ENCODE measurements around the gene JAZF1.

DNA sequence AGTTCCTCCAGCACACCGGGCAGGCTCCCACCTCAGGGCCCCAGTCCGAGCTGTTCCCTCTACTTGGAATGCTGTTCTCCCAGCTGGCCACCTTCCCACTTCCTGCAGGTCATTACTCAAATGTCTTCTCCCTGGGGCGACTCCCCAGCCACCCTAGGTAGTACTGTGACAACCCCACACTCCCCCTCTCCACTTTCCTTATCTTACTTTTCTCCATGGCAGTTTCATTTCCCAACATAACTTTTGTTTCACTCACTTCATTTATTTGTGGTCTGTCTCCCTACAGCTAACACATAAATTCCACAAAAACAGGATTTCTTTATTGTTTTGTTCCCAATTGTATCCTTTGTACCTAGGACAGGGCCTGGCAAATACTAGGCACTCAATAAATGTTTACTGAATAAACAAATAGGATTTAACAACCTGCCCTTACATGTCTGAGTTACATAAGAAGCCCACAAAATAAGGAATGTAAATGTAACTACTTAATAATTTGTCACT lies 76.5 kb downstream of the JAZF1 start:
- TF ChIP-seq, protein P1, sequence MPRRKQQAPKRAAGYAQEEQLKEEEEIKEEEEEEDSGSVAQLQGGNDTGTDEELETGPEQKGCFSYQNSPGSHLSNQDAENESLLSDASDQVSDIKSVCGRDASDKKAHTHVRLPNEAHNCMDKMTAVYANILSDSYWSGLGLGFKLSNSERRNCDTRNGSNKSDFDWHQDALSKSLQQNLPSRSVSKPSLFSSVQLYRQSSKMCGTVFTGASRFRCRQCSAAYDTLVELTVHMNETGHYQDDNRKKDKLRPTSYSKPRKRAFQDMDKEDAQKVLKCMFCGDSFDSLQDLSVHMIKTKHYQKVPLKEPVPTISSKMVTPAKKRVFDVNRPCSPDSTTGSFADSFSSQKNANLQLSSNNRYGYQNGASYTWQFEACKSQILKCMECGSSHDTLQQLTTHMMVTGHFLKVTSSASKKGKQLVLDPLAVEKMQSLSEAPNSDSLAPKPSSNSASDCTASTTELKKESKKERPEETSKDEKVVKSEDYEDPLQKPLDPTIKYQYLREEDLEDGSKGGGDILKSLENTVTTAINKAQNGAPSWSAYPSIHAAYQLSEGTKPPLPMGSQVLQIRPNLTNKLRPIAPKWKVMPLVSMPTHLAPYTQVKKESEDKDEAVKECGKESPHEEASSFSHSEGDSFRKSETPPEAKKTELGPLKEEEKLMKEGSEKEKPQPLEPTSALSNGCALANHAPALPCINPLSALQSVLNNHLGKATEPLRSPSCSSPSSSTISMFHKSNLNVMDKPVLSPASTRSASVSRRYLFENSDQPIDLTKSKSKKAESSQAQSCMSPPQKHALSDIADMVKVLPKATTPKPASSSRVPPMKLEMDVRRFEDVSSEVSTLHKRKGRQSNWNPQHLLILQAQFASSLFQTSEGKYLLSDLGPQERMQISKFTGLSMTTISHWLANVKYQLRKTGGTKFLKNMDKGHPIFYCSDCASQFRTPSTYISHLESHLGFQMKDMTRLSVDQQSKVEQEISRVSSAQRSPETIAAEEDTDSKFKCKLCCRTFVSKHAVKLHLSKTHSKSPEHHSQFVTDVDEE (CRISPR knock-in tag; IDR thresholded peaks at IDR 0.05): no peak
- TF ChIP-seq ZNF8 (CRISPR knock-in tag; IDR thresholded peaks at IDR 0.05) (no peak), SNAI2 (CRISPR knock-in tag; IDR thresholded peaks at IDR 0.05) (no peak), ZFP30 (CRISPR knock-in tag; IDR thresholded peaks at IDR 0.05) (no peak), ZNF565 (CRISPR knock-in tag; conservative IDR thresholded peaks at IDR 0.05; ENCODE audit: low read depth) (no peak), TCF4 (CRISPR knock-in tag; IDR thresholded peaks at IDR 0.05; ENCODE audit: borderline replicate concordance) (no peak), TOX (CRISPR knock-in tag; IDR thresholded peaks at IDR 0.05; ENCODE audit: borderline replicate concordance) (no peak), ARNTL (CRISPR knock-in tag; IDR thresholded peaks at IDR 0.05; ENCODE audit: borderline replicate concordance, low read depth) (no peak)
- TF ChIP-seq, protein P2, sequence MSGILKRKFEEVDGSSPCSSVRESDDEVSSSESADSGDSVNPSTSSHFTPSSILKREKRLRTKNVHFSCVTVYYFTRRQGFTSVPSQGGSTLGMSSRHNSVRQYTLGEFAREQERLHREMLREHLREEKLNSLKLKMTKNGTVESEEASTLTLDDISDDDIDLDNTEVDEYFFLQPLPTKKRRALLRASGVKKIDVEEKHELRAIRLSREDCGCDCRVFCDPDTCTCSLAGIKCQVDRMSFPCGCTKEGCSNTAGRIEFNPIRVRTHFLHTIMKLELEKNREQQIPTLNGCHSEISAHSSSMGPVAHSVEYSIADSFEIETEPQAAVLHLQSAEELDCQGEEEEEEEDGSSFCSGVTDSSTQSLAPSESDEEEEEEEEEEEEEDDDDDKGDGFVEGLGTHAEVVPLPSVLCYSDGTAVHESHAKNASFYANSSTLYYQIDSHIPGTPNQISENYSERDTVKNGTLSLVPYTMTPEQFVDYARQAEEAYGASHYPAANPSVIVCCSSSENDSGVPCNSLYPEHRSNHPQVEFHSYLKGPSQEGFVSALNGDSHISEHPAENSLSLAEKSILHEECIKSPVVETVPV (CRISPR knock-in tag; IDR thresholded peaks at IDR 0.05): no peak
- TF ChIP-seq, protein P3, sequence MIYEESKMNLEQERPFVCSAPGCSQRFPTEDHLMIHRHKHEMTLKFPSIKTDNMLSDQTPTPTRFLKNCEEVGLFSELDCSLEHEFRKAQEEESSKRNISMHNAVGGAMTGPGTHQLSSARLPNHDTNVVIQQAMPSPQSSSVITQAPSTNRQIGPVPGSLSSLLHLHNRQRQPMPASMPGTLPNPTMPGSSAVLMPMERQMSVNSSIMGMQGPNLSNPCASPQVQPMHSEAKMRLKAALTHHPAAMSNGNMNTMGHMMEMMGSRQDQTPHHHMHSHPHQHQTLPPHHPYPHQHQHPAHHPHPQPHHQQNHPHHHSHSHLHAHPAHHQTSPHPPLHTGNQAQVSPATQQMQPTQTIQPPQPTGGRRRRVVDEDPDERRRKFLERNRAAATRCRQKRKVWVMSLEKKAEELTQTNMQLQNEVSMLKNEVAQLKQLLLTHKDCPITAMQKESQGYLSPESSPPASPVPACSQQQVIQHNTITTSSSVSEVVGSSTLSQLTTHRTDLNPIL (CRISPR knock-in tag; IDR thresholded peaks at IDR 0.05; ENCODE audit: low read depth): no peak
